Measurements from ENCODE around the gene NR6A1.

Gene NR6A1

GRCh38 chr9:124726886-124727285 is 44.2 kb downstream of the NR6A1 start:
- DNase-seq, result no peak

GRCh38 chr9:124725068-124725452 is 46.1 kb downstream of the NR6A1 start:
- no peak for DNase-seq

DNA sequence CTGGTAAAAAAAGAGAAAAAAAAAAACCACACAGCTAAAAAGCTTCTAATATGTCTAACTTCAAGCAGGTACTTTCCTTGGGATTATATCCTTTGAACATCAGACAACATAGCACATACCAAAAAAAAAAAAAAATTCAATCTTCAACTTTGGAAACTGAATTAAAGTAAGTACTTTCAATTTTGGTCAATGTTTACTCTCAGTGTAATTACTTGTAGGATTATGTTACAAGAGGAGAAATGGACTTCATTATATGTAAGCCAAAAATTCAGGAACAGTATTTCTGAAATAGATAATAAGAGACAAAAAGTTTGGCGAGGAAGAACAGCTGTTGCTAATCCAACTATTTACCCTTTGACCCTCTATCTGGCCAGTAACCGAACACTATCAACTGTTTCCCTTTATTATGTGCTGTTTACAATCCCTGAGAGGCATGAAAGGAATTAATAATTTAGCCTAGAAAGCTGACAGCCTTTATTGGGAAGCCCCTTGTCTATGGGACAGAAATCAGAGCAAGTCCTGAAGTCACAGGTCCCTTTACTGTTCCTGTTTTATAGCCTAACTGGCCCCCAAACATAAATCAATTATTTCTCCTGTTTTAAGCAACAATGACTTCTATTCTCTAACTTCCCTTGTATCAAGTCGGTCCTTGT is 46.6 kb downstream of the NR6A1 start:
- no peak for DNase-seq

GRCh38 chr9:124723352-124723751 is 47.8 kb downstream of the NR6A1 start:
- DNase-seq, result no peak

GRCh38 chr9:124721109-124721906 is 49.8 kb downstream of the NR6A1 start:
- no peak for DNase-seq

GRCh38 chr9:124720429-124721108 is 50.5 kb downstream of the NR6A1 start:
- DNase-seq, result no peak

GRCh38 chr9:124718928-124719327 is 52.2 kb downstream of the NR6A1 start:
- no peak for DNase-seq

DNA sequence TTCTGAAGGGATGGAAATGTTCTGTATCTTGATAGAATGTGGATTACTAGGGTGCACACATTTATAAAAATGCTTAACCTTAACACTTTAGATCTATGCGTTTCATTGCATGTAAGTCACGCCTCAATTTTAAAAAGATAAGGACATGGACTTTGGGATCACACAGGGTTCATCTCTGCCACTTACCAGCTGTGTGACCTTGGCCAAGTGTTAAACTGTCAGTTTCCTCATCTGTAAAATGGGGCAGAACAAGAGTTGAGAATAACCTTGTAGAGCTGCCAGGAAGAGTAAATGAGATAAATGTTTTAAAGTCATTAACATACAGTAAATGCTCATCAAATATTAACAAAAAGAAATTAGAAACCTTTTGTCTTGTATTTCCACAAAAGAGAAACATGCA is 53.5 kb downstream of the NR6A1 start:
- DNase-seq, result no peak

DNA sequence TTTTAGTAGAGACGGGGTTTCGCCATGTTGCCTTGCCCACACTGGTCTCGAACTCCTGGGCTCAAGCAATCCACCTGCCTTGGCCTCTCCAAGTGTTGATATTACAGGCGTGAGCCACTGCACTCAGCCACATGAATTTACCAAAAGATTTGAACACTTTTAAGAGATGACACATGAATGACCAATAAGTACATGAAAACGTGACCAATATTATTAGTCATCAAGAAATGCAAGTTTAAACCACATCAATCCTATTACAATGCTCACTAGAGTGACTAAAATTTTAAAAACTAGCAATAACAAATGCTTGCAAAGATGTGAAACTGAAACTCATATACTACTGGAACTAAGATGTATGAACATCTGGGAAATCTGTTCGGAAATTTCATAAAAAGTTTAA is 54.3 kb downstream of the NR6A1 start:
- DNase-seq, result no peak

DNA sequence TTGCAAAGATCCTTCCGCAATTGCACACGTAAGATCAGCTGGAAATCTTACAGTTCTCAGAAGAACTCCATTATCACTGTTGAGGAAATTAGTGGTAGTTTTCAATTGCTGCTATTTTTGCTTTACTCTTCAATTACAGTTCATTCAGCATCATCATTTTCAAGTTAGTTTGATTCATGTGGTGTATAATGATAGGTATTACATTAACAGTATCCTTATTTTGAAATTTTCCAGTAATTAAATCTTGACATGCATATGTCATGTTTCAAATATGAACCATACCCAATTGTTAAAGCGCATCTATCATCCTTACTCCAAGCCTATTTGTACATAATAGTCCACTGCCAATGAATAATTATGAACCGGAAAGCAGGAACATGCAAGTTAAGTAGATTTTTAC is 60.3 kb downstream of the NR6A1 start:
- no peak for DNase-seq

- no peak for DNase-seq
Measured at GRCh38 chr9:124709292-124709690, 61.8 kb downstream of the NR6A1 start.

DNA sequence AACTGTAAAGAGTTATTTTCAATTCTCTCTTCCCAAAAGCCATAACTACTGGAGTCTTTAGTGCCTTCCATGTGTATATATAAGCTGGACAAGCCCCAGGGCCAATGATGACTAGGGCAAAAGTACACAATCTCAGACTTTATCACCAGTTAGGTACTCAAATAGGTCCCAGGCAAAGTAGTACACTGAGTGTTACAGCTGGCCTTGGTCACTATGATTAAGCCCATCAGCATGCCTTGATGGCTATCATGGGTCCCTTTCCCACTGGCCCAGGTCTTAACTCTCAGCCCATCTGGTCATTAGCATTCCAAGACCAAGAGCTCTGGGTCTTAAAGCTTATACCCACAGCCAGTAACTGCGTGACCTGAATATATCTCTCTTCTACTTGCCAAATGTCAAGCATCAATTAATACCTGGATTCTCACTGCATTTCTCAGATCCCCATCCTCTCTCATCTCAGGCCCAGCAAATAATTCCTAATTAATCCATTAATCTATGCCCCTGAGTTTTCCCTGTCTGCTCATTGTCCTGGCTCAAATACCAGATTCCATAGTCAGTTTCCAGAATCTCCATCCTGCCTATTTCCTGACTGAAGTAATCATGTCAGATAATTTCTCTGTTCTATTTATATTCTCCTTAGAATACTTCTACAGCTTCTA is 62.3 kb downstream of the NR6A1 start:
- DNase-seq, result no peak

- no peak for DNase-seq
Measured at GRCh38 chr9:124708074-124708473, 63.0 kb downstream of the NR6A1 start.

DNA sequence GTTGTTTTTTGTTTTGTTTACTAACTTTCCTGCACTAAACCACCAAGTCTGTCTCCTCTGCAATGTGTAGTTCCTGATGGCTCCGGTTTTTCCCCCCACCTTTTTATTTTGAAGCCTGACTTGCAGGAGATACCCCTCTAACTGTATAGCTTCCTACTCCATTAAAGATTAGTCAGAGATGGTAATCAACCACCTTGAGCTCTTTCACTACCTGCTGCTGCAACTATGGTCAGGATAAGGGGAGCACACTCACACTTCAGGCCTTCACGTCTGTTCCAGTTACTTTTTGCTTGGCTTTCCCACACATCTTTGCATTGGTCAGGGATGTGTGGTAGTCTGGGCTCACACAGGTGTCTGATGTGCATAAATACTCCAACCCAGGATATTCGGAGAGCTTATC is 63.4 kb downstream of the NR6A1 start:
- DNase-seq, result no peak

DNA sequence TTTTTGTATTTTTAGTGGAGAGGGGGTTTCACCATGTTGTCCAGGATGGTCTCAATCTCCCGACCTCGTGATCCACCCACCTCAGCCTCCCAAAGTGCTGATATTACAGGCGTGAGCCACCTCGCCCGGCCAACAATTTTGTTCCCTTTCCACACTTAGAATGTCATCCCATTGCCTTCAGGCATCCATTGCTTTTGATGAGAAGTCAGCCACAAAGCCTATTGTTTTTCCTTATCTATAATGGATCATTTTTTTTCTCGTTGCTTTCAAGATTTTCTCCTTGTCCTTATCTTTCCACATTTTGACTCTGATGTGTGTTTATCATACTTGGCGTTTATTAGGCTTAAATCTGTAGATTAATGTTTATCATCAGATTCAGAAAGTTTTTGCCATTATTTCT is 64.4 kb downstream of the NR6A1 start:
- DNase-seq, result no peak

DNA sequence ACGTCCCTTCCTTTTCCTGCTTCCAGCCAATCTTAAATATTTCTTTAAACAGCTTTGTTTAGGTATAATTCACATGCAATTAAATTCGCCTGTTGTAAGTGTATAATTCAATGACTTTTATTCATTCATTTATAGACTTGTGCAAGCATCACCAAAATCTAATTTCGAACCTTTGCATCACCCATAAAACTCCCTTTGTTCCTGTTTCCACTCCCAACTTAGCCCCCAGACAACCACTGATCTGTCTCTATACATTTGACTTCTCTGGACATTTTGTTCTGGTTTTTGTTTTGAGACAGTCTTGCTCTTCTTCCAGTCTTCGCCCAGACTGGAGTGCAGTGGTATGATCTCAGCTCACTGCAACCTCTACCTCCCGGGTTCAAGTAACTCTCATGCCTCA is 71.5 kb downstream of the NR6A1 start:
- DNase-seq, result no peak

DNA sequence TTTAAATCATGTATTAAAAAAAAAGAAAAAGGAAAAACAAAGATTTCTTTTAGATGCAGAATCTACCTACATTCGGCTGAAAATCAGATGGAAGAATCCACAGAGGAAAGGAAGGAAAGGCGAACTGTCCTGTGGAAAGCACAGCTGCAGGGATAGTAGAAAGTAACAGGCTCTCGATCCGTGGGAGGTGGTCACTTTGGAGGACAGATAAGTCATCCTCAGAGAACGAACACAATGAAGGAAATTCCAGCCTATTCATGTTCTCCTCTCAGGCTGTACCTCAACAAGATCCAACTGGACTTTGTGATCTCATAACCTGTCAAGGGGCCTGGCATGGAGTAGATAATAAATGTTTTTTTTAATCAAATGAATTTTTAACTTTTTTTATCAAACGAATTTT is 72.8 kb downstream of the NR6A1 start:
- no peak for DNase-seq

- DNase-seq, result no peak
Measured at GRCh38 chr9:124697326-124698200, 73.5 kb downstream of the NR6A1 start.

GRCh38 chr9:124696101-124696500 is 75.0 kb downstream of the NR6A1 start:
- DNase-seq, result no peak

- DNase-seq, result no peak
Measured at GRCh38 chr9:124695280-124695890, 75.7 kb downstream of the NR6A1 start.

All from hypothalamus (tissue), 51 donors.